GM19025 (cell line): ENCODE data around the gene PARPBP.
A peak's percentile ranks its signal among the peaks of the same experiment; 100 is the strongest.
"Not testable (repeated sequence)": the region's sequence is repeated elsewhere in the genome, so short reads cannot be mapped to it uniquely, and the experiment has no call there.

Source experiments
- ATAC-seq: cut with Tn5 transposase; IDR thresholded peaks from one replicate; pipeline ENCODE4 v1.9.1; 2021; ENCODE audit warnings: mild to moderate bottlenecking, low read depth, moderate library complexity; ENCODE audit not compliant: unreplicated experiment

The PARPBP gene

GRCh38 chr12:102144221-102144620 is 24.2 kb downstream of the PARPBP start:
- no peak for ATAC-seq

GRCh38 chr12:102147062-102147587 is 27.1 kb downstream of the PARPBP start:
- not testable (repeated sequence) for ATAC-seq

- ATAC-seq = not testable (repeated sequence)
These were observed 35.2 kb downstream of the PARPBP start for GRCh38 chr12:102155206-102155605.

- ATAC-seq = no peak
These were observed 43.4 kb downstream of the PARPBP start for GRCh38 chr12:102163383-102163782.

- ATAC-seq = peak; percentile 61
These were observed 48.0 kb downstream of the PARPBP start for GRCh38 chr12:102167821-102168604.

DNA sequence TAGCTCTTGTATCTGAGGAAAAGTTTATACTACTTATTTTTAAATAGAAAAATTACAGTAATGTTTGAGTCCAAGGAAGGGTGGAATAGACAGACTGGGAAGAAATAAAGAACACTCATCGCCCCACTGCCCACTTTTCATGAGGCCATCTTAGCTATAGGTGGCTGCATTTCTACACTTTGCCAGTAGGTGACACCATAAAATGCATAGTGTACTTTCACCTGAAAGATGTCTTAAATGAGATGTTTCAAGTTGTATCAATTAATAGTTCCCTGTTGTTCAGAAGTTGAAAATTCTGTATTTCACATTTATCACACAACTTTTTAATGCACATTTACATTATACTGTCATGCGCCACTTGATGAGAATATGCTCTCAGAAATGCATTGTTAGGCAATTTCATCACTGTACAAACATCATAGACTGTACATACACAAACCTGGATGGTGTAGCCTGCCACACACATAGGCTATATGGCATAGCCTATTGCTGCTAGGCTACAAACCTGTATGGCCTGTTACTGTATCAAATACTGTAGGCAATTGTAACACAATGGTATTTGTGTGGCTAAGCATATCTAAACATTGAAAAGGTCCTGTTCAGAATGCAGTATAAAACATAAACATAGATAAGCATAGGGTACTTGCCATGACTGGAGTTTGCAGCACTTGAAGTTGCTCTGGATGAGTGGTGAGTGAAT is 50.1 kb downstream of the PARPBP start:
- no peak for ATAC-seq

- ATAC-seq = no peak
These were observed 52.0 kb downstream of the PARPBP start for GRCh38 chr12:102171951-102172350.

- ATAC-seq = no peak
These were observed 52.5 kb downstream of the PARPBP start for GRCh38 chr12:102172436-102172835.

- no peak for ATAC-seq
These were observed 54.1 kb downstream of the PARPBP start for GRCh38 chr12:102174117-102174516.

GRCh38 chr12:102174761-102175160 is 54.8 kb downstream of the PARPBP start:
- ATAC-seq = no peak

GRCh38 chr12:102182635-102183034 is 62.7 kb downstream of the PARPBP start:
- no peak for ATAC-seq

DNA sequence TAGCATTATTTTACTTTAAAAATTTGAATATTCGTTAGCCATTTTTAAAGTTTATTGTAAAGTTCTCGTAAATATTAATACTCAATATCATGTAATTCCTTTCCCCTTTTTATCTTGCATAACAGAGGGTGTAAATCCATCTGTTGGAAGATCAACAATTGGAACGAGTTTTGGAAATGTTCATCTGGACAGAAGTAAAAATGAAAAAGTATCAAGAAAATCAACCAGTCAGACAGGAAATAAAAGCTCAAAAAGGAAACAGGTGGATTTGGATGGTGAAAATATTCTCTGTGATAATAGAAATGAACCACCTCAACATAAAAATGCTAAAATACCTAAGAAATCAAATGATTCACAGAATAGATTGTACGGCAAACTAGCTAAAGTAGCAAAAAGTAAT is 75.8 kb downstream of the PARPBP start:
- no peak for ATAC-seq

DNA sequence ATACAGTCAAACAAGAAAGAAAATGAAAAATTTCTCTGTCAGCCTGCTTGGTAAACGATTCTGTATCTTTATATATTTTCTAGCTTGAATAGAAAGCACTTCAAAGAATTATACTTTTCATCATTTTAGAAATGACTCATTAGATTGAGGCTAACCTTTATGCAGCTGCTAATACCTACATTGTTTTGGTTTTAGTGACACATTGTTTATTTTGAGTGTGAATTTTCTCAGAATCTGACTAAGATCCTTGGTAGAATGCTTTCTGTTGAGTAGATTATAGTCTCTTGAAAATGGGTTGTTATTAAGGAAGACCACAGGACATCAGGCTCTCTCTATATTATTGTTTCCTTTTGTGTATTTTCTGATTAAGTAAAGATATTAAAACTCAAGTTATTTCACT is 77.8 kb downstream of the PARPBP start, which contains the start of gene PMCH:
Gene PMCH (minus strand): TSS at position 45 of the 400 bp plus-strand sequence. CDS start 63 bp downstream, outside the sequence.
- ATAC-seq = peak; percentile 46

DNA sequence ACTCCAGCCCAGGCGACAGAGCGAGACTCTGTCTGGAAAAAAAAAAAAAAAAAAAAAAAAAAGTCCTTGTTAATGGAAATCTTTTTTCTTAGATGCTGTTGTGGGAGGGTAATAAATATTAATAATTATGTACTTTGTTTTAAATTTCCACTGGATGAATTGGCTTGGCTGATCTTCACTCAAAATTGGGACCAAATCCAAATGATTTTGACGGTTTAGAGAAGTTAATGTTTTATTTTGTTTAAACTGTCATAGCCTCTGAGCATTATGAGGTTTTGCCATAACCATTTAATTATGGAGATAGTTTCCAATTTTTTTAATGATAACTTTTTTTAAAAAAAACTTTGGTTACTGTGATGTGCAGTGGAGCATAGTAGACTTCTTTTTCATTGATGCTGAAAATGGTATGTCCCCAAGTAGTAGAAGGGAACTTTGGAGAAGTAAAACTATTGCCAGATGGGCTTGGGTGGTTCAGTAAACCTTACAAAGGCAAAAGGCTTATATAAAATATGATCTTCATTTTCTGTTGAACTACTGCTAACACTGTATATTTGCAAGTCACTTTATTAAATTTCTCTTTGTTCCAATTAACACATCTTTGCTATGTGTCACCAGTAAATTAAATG is 81.6 kb downstream of the PARPBP start:
- no peak for ATAC-seq

DNA sequence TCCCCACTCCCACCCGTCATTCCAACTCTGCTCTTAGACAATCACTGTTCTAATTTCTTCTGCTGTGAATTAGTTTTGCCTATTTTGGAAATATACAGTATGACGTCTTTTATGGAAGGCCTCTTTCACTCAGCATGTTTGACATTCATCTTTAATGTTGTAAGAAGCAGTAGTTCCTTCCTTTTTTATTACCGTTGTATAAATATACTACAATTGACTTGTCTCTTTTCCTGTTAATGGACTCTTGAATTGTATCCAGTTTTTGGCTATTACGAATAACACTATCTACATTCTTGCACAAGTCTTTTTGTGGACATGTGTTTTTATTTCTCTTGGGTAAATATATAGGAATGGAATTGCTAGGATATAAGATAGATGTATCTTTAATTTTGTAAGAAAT is 82.6 kb downstream of the PARPBP start:
- no peak for ATAC-seq

DNA sequence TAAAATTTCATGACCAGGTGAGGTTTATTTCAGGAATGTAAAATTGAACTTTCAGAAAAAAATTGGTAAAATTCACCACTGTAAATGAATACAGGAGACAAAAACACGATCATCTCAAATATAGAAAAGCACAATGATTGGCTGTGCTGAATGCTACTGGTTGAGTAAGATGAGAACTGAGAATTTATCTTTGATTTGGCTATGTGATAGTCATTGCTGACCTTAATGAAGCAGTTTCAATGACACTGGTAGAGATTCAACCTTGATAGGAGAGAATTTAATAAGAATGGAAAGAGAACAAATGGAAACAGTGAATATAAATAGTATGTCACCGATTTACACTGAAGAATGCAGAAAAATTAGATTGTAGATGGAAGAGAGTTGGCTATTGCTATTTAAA is 84.0 kb downstream of the PARPBP start:
- ATAC-seq = no peak

GRCh38 chr12:102215992-102216691 is 96.2 kb downstream of the PARPBP start:
- no peak for ATAC-seq

DNA sequence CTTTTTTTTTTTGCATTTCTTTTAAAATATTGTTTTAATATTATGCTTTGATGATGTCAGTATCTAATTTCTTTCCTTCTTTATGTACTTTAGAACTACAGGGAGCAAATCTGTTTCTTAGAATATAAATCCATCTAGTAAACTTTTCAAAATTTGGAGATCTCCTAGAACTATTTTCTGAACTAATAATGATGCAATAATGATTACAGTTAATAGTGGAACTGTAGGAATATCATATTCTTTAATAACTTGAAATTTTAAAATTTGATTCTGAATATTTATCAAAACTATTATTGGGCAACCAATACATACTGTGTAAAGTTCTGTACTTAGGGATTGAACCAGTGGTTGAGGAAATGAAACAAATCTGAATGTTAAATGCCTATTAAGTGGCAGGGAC is 100.8 kb downstream of the PARPBP start:
- ATAC-seq = no peak

DNA sequence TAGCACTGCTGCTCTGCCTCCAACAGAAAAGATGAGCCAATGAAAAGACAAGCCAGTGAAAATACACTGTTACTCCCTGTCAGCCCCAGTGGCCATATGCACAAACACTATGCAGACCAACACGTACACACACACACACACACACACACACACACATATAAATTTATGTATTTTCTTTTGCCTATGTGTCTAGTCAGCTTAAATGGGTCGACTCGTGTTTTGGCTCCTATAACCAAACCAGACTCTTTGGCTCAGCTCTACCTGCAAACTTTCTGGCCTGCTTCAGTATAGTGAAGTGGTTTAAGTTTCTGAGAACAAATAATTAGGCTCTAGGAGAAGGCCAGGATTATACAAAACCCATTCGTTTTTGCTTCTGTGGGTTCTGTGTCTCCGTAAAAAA is 108.0 kb downstream of the PARPBP start:
- ATAC-seq = no peak

DNA sequence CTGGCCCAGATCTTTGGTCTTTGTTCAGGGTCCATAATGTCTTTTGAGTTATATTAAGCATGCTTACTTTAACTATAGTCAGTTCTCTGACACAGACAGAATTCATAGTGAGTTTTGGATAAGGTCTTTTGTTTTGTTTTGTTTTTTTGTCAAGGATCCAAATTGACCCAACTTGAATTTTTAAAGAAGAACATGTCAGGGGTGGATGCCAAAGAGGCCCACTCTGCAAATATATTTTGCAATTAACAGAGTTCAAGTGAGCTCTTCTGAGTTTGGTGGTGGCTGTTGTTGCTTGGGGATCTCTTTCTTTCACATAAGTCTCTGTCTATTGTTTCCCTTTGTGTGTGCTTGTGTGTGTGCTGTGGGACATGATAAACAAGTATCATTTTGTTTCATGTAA is 112.1 kb downstream of the PARPBP start:
- ATAC-seq = no peak

- ATAC-seq = no peak
These were observed 112.5 kb downstream of the PARPBP start for GRCh38 chr12:102232446-102232845.
